ENCODE data around the gene HAGHL. TPM values are rescaled to one million over a fixed set of nuclear protein-coding genes. Genes with fewer than 3 reads are reported as not detected.

HAGHL gene
- total and polyA plus RNA-seq, 2 donors (not counting 3 experiments of a cell fraction or from before 2014, with no cell fraction given) = 6.3 to 6.8 TPM

- TF ChIP-seq EZH2 (IDR thresholded peaks at IDR 0.05; ENCODE audit: borderline replicate concordance, low read depth, low read length, severe bottlenecking) = no peak
- TF ChIP-seq, protein P1, sequence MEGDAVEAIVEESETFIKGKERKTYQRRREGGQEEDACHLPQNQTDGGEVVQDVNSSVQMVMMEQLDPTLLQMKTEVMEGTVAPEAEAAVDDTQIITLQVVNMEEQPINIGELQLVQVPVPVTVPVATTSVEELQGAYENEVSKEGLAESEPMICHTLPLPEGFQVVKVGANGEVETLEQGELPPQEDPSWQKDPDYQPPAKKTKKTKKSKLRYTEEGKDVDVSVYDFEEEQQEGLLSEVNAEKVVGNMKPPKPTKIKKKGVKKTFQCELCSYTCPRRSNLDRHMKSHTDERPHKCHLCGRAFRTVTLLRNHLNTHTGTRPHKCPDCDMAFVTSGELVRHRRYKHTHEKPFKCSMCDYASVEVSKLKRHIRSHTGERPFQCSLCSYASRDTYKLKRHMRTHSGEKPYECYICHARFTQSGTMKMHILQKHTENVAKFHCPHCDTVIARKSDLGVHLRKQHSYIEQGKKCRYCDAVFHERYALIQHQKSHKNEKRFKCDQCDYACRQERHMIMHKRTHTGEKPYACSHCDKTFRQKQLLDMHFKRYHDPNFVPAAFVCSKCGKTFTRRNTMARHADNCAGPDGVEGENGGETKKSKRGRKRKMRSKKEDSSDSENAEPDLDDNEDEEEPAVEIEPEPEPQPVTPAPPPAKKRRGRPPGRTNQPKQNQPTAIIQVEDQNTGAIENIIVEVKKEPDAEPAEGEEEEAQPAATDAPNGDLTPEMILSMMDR (IDR thresholded peaks at IDR 0.05; ENCODE audit: extremely low read depth in 1 of 2, insufficient read depth in 1 of 2, low read depth in 1 of 2, low read length in 2 of 2) = no peak
- no peak for TF ChIP-seq POLR2A (IDR thresholded peaks at IDR 0.05; ENCODE audit: low read depth, low read length)
- no peak for TF ChIP-seq POLR2AphosphoS5 (IDR thresholded peaks at IDR 0.05; ENCODE audit: insufficient read depth, low read depth, low read length)
- no peak for TF ChIP-seq MAX (IDR thresholded peaks at IDR 0.05; ENCODE audit: insufficient read depth, insufficient read length)
- TF ChIP-seq MYC (IDR thresholded peaks at IDR 0.05; ENCODE audit: low read depth, low read length) = no peak
- no peak for TF ChIP-seq FOS (IDR thresholded peaks at IDR 0.05; ENCODE audit: borderline replicate concordance, insufficient read depth, low read length)
- no peak for TF ChIP-seq GATA2 (IDR thresholded peaks at IDR 0.05; ENCODE audit: insufficient read depth, insufficient read length, low read depth, low read length)
- no peak for TF ChIP-seq JUN (IDR thresholded peaks at IDR 0.05; ENCODE audit: borderline replicate concordance, insufficient read depth, insufficient read length, low read depth)
- no peak for FAIRE-seq
- no peaks in the 10 kb centered on the region for H3K36me3 ChIP-seq (ENCODE audit: control insufficient read depth in 2 of 2, extremely low read depth in 1 of 2, insufficient read depth in 2 of 2, low read length in 2 of 2)
- BruUV-seq (replicated peaks) = no TSS peak
- no peak overlapping the region for H3K9ac ChIP-seq (replicated peaks; ENCODE audit: extremely low read depth, insufficient read depth, low read length)
- no peak overlapping the region for H3K4me3 ChIP-seq (replicated peaks in 1 of 3; ENCODE audit: insufficient read depth in 1 of 3, low read depth in 1 of 3, low read length in 3 of 3)
- CTCF ChIA-PET = interaction anchor here (1.1 to 1.9 kb wide), 3 partner anchors 11 to 340 kb away, joined by 5 to 11 read pairs (median 7); no protein-coding TSS in a partner anchor
- no peaks in the 10 kb centered on the region for H3K27me3 ChIP-seq (ENCODE audit: control insufficient read depth in 2 of 2, insufficient read depth in 2 of 2, low read length in 2 of 2)
- H3K9me3 ChIP-seq (replicated peaks; ENCODE audit: control insufficient read depth, insufficient read depth, low read length) = no peaks in the 10 kb centered on the region
- POLR2A ChIA-PET = no interaction called here
- H4K20me1 ChIP-seq (replicated peaks; ENCODE audit: control insufficient read depth, extremely low read depth, insufficient read depth, low read length) = no peaks in the 10 kb centered on the region
- H3K79me2 ChIP-seq (ENCODE audit: control insufficient read depth, insufficient read depth, low read length) = no peaks in the 10 kb centered on the region
- no peaks in the 10 kb centered on the region for H3K9me1 ChIP-seq (replicated peaks; ENCODE audit: control insufficient read depth, extremely low read depth, insufficient read depth, low read length)
- no peak overlapping the region for H2AFZ ChIP-seq (ENCODE audit: low read depth, low read length)
- peaks cover 24% of the 10 kb centered on the region for H3K4me1 ChIP-seq (ENCODE audit: control insufficient read depth, extremely low read depth, insufficient read depth, low read length)
- dilution Hi-C loops (cut with MboI; ENCODE audit: extremely low pct_ligation_motif_present, low sequenced_read_pairs) = no loop called here
- no peak overlapping the region for H3K27ac ChIP-seq (ENCODE audit: insufficient read depth, low read depth, low read length)
- H3K4me2 ChIP-seq (ENCODE audit: insufficient read depth, low read length) = no peak overlapping the region
- DNase-seq (ENCODE audit: low read depth, low spot score) = no peak
- intact Hi-C loops (cut with micrococcal nuclease) = no loop called here
Observed at GRCh38 chr16:717450-718245, 9.3 kb upstream of the HAGHL start.
